NCI-H460 (cell line): ENCODE data around the gene IL36A. TPM values are rescaled to one million over a fixed set of nuclear protein-coding genes. Genes with fewer than 3 reads are reported as not detected.

Source experiments
- DNase-seq: peaks from one replicate; pipeline ENCODE4 v3.0.0-alpha.2; 2016; ENCODE audit warnings: low read depth; ENCODE audit errors: extremely low read depth
- polyA plus RNA-seq: library from polyadenylated mRNA; depleted of rRNA; stranded (reverse); fragments of >200 nt; gene quantifications from 2 replicates; pipeline ENCODE4 v1.2.3, GENCODE V29; 2014; cell fraction: nucleus; rRNA removed
- total RNA-seq: library from RNA; depleted of rRNA; stranded (reverse); fragments of >200 nt; shearing (Covaris generic); gene quantifications from 2 replicates; pipeline ENCODE4 v1.2.3, GENCODE V29; 2014; rRNA removed

IL36A gene, protein sequence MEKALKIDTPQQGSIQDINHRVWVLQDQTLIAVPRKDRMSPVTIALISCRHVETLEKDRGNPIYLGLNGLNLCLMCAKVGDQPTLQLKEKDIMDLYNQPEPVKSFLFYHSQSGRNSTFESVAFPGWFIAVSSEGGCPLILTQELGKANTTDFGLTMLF
- not detected in 2 replicates for total RNA-seq
- not detected in 2 replicates for polyA plus RNA-seq

DNA sequence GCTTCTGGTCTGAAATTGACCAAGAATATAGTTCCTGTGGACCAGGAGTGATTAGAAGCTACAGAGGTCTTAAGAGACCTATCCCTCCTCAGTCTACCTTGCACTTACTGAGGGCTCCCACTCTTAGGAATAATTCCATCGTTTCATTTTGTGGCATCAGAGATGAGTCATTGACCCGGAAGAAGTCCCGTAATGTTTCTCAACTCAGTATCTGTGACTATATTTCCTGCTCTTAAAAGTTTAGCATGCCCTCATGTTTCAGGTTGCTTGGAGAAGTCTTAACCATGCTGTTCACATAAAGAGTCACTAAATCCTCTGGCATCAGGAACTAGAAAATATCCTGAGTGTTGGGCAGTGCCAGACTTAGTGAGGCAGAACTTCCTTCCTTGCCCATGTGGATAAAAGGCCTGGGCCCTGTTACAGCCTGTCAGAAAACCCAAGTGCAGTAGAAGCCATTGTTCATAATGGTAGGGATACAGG lies at the start of gene IL36A:
Gene IL36A, plus strand, starts transcription at position 430 of the 480 bp plus-strand sequence. CDS start 413 bp downstream, outside the sequence.
- DNase-seq = no peak

DNA sequence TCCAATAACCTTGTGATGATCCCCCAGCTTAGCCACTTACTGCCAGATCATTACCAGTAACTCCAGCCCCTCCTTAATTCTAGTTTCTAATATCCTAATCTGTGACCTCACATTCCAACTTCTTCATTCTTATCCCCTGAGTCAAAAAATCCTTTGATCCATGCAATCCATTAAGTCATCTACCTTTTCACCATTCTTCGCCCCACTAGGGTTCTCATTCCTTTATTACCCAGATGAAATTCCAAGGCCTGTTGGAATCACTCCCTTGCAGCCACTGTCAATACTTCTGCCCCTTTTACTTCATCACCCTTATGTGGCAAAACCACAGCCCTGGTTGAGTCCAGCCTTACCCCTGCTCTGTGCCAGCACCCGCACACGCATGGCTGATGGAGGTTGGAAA lies 47.7 kb upstream of the IL36A start:
- DNase-seq = no peak

DNA sequence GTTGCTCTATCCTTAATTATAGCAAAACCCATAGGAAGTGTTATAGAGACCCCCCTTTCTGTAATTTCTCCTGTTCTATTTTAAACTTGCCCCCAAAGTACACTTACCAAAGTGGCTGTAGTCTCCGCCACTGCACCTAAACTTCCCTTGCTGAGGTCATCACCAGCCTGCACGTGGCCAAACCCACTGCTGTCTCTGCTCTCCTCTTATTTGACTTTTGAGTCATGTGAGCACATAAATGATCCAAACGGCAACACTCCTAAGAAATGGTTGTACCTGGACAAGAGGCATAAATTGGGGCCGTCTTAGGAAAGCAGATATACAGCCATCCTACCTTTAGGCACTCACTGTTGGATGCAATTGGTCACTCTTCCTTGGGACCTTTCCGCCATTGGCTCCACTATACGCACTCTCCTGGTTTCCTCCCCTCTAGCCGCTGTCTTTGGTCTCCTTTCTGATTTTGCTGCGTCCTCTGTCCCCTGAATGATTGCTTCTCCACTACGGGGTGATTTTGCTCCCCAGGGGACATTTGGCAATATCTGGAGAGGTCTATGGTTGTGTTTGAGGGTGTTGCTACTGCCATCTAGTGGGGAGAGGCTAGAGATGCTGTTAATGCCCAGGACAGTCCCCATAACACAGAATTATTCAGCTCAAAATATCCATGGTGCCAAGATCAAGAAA lies 46.7 kb upstream of the IL36A start:
- peak; percentile 76 for DNase-seq

DNA sequence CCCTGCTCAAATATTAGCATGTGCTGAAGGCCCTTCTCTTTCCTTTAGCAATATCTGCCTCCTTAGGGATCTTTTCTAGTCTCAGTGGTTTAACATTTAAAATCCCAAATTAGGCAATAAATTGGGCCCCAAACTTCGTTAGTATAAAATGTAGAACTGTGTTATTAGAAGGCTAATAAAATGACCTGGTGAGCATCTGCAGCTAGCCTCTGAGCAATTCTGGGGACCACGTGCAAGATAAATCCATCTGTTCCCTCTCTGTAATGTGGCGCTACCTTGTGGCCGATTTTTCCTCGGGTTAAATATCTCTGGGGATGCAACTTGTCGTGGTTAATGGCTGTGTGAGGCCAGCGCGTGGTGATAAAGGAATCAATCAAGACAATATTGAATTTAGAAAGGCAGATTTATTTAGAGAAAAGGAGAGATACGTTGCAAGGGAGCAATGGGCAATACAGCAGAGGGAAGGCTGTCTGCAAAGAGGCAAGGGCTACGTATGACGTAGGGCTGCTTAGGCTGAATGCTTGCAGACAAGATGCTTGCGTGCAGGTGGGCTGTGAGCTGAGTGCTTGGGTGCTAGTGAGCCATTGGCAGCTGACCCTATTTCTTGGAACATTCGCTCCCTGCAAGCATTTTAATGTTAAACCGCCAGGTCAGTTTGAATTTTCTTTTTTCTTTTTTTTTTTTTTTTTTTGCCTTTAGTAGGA lies 46.0 kb upstream of the IL36A start:
- no peak for DNase-seq

DNA sequence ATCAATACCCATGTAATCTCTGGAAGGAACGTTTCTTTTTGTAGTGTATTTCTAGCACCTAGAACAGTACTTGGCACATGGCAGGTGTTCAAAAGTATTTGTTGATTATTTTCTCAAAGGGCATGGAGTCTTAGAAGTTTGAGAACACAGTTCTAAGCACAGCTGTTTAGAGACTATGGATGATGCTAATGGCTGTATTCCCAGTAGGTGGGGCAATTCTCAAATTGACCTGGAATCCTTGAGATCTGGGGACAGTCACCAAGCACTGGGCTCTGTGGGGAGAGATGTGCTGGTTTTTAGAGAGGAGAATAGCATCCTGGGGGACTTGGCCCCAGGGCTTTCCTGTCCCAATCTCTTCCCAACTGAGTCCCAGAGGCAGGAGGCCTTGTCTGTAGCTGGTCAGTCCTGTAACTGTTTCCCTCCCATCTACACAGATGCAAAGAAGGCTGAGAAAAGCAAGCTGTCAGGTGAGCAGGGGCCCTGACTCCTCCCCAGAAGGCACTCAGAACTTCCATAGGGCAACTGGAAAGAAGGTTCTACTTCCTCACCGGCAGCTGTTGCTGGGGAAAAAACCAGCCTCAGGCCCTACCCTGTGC lies 44.9 kb upstream of the IL36A start:
- DNase-seq = no peak

DNA sequence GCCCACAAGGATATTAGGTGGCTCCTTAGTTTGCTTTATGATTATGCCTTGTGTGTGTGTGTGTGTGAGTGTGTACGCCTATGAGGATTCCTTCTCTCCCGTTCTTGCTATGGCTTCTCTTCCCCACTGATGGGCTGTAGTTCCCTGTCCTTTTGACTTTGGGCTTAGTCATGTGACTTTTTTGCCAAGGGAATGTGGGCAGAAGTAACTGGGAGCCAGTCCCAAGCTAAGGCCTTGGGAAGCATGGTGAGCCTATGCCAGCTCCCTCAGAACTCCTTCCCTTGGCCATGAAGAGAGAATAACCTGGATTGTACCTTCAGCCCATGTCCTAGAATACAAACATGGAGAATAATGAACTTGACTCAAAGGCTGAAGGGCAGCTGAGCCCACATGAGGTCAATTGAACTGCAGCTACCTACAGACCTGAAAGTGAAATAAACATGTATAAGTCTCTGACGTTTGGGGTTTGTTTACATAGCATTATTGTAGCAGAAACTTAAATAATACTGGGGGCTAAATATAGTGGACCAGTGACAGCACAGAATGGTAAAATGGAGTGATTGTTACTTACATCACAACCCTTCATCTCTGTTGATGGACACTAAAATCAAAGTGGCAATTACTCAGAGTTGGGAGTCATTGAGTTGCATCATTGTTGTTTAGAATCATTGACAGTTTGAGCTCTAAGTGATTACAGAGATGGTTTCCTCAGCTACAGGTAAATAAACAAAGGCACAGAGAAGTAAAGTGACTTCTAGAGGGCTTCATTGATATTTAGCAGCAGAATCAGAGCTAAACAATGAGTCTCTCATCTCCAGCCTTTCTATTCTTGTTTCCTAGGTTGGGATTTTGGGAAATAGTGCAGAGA lies 42.7 kb upstream of the IL36A start:
- no peak for DNase-seq

DNA sequence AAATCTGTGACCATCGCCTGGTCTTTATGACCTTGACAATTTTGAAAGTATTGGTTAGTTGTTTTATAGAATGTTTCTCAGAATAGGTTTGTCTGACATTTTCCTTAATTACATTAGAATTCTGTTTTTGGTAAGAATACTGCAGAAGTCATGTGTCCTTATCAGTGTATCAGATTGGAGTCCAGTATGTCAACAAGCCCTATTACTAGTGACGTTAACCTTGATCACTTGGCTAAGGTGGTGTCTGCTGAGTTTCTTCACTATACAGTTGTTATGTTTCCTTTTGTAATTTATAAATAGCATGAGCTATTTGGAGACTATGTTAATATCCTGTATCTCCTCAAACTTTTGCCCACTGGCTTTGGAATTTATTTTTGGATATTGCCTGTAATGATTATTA lies 38.2 kb upstream of the IL36A start:
- DNase-seq = no peak

DNA sequence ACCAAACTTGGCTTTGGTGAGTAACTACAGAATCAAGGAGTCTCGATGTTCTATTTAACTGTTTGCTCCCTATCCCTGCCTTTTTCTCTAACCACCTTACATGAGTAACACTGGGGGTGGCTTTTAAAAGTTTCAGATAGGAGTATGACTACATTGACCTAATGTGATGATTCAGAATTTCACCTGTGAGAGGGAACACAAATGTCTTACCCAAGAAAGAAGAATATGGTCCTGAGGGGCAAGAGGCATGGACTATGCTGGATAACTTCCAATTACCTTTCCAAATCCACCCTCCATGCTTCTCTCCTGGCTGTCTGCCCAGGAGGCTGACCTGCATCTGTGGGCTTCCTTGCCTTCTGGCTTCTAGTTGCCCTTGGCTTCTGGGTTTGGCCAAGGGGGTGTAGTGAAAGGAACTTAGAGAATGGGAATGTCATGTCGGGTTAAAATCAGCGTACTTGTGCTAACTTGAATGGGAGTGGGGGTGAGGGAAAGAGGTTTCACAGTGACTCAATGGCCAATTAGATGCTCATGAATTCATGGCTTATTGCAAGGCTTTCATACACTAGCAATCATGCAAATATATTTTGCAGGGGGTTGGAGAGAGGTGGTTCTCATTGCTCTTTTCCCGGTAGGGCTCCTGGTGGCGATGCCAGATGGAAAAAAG lies 32.7 kb upstream of the IL36A start:
- no peak for DNase-seq

DNA sequence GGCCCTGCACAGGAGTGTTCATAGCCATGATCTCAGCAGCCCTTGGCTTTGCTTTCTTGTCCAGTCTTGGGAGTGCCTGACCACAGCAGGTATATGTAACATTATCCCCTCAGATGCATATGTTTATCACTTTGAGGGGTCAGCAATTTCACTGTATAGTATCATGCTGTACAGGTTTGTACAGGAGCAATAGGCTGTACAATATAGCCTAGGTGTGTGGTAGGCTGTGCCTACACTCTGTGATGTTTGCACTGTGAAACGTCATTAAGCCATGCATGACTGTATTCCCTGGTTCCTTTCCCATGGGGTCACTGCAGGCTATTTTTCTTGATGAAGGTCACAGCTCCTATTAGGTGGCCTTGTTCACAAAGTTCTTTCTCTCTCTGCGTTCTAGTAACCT lies 32.1 kb upstream of the IL36A start:
- DNase-seq = no peak

DNA sequence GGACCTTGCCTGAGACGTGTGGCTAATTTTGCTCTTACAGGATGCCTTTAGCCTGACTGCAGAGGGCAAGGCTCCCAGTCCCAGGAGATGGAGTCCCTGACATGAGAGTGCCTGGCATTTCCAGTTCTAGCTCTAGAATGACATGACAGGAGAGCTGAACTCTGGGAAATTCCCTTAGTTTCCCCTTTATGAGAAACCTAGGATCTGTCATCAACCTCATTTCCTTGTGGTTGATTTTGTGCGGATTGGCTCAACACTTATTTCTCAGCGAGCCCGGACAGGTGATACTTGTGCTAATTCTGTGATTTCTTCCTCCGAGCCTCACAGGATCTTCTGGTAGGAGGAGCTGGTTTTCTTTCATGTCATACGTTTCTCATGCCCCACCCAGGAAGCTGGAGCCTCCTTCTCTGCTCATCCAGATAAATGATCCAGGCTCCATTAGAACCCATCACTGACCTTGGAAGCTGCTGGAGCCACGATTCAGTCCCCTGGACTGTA lies 27.7 kb upstream of the IL36A start, which contains the start of gene IL36G:
Gene IL36G, plus strand, starts transcription at position 448 of the 498 bp plus-strand sequence. CDS start 633 bp downstream, outside the sequence.
- DNase-seq = no peak

DNA sequence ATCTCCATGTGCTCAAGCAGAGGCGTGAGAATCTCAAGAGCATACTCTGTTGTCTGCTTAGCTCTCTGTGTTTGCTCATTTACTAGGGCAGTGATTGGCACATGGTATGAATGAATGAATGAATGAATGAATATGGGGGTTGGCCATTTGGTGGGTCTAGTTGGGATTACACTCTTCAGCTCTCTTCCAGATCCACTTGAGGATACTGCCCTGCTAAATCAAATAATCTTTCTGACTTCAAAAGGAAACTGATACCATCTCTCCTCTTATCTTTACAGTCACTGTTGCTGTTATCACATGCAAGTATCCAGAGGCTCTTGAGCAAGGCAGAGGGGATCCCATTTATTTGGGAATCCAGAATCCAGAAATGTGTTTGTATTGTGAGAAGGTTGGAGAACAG lies 25.5 kb upstream of the IL36A start:
- no peak for DNase-seq

DNA sequence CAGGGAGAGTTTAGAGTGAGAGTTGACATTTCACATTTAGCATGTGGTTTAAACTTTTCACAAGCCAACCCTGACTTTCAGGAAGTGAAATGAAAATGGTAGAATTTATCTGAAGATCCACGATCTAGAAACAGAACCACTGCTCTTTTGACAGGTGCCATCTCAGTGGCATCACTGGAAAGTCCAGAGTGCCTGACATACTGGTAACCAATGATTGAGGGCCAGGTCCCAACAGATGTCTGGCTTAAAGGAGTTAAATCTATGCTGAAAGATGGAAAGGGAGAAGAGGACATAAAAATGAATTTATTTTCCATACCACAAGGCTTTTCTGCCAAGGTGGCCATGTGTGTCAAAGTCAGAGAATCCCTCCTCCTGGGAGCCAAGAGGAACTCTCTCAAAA lies 24.7 kb upstream of the IL36A start:
- no peak for DNase-seq

DNA sequence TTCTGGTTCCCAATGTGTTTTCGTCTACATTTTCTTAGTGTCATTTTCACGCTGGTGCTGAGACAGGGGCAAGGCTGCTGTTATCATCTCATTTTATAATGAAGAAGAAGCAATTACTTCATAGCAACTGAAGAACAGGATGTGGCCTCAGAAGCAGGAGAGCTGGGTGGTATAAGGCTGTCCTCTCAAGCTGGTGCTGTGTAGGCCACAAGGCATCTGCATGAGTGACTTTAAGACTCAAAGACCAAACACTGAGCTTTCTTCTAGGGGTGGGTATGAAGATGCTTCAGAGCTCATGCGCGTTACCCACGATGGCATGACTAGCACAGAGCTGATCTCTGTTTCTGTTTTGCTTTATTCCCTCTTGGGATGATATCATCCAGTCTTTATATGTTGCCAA lies 20.2 kb upstream of the IL36A start:
- no peak for DNase-seq

DNA sequence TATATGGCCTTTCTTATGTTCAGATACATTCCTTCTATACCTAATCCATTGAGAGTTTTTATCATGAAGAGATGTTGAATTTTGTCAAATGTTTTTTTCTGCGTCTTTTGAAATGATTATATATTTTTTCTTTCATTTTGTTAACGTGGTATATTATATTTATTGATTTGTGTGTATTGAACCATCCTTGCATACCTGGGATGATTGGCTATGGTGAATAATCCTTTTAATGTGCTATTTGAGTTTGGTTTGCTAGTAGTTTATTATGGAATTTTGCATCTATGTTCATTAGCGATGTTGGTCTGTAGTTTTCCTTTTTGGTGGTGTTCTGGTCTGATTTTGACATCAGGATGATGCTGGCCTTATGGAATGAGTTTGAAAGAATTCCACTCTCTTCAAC lies 15.6 kb upstream of the IL36A start:
- DNase-seq = no peak

DNA sequence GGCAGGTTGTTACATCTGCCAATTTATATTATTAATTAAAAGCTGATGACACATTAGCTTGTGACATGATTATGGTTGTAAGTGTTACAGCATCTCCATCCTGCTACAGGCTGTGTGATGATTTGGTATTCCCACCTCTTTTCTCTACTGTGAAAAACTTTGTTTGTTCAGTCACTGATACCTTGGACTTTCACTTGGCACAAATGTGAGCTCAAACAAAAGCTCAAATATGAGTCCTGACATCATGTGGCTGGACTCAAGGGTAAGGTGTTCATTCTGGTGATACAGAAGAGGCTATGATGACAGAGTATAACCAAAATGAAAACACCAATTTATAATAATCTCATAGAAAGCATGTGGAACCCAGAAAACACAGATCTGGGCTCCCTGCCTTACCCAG lies 11.4 kb upstream of the IL36A start:
- no peak for DNase-seq

DNA sequence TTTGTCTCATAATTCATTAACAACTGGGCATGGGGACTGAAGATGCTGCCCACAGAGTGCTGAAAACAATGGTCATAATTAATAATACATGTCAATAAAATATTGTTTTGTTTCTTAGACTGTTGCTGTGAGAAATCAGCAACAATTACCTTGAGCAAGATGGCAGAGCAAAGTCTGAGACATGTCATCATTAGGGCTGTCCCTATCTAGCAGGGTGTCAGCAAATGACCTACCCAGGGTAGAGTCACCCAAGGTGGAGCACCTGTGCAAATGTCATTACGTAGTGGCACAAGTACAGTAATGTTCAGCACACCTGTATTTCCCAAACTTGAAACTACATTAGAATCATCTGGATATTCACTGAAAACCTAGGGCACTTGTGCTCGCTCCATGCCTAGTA lies 10.6 kb upstream of the IL36A start:
- DNase-seq = no peak

DNA sequence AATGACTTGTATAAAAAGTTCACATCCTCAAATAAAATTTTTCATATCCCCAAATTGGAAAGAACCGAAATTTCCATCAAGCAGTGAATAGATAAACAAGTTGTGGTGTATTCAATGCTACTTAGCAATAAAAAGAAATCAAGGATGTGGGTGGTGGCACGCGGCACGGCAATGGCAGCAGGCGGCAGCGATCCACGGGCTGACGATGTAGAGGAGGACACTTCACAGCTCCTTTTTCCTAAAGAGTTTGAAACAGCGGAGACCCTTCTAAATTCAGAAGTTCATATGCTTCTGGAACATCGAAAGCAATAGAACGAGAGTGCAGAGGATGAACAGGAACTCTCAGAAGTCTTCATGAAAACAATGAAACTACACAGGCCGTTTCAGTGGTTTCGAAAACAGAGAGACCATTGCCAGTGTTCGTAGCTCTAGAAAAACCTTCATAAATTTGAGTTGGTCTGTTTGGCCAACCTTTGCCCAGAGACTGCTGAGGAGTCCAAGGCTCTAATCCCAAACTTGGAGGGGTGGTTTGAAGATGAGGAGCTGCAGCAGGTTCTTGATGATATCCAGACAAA lies 9.8 kb upstream of the IL36A start:
- no peak for DNase-seq

DNA sequence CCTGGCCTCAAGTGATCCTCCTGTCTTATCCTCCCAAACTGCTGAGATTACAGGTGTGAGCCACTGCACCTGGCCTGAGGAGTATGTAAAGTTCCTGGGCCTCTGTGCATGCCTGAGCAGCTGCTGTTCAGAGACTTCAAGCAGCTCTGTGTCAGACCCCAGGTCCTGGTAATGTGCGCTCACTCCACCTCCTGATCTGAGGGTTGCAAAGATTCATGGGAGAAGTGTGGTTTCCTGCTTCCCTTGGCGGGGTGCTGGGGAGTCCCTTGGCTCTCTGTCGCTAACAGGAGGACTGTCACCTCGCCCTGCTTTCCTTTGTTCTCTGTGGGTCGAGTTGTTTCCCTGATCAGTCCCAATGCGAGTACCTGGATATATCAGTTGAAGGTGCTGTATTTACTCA lies 8.6 kb upstream of the IL36A start:
- no peak for DNase-seq

DNA sequence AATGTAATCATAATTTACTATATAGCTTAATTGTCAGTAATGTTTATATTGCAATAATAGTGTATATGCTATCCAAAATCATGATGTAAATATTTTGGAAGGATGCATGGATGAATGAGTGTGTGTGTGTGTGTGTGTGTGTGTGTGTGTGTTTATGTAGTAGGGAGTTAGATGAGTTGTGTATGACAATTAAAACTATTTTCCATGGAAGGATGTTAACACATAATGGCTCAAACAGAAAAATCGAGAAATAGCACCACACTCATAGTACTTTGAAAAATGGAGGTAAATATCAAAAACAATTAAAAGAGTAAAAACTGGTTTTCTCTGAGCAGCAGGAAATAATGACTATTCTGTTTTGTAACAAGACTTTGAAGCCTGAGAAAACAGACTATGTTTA lies 8.1 kb upstream of the IL36A start:
- DNase-seq = no peak
